Endothelial cell of umbilical vein (primary cell): Measurements from ENCODE around the gene CSF2. TPM values are rescaled to one million over a fixed set of nuclear protein-coding genes. Genes with fewer than 3 reads are reported as not detected.

Experiments used
- BruUV-seq: library from RNA; stranded (reverse); fragments of 400-500 nt; replicated peaks from 2 replicates; lab custom pipeline; 2021; lab: Mats Ljungman, UMichigan
- CTCF ChIA-PET: fragments of 300-600, 350-600 bp; sonication (Branson Sonifier 250); formaldehyde crosslinking; loops from one replicate; lab custom pipeline; 2021; ENCODE audit warnings: antibody characterized with exemption, inconsistent platforms; lab: Charles Lee
- POLR2A ChIA-PET: fragments of 300-600, 350-600 bp; sonication (Branson Sonifier 250); formaldehyde crosslinking; loops from one replicate; lab custom pipeline; 2021; ENCODE audit warnings: antibody characterized with exemption, inconsistent platforms; lab: Charles Lee
- DNase-seq: peaks from one replicate; pipeline ENCODE4 v3.0.0-alpha.2; 2011; ENCODE audit warnings: low read depth, low spot score
- FAIRE-seq: peaks from 2 replicates; lab custom pipeline; 2011; peaks lifted over from hg19 to GRCh38; lab: Jason Lieb, UNC
- H2AFZ ChIP-seq: 2 replicates; pipeline ENCODE4 v1.6.0; 2012; ENCODE audit warnings: low read depth, low read length, control low read depth, inconsistent platforms
- H3K27ac ChIP-seq: 2 replicates; pipeline ENCODE4 v1.5.1; 2011; ENCODE audit warnings: low read depth, mild to moderate bottlenecking, control low read depth, low read length, moderate library complexity; ENCODE audit not compliant: insufficient read depth
- H3K27me3 ChIP-seq, 2 experiments: 2 replicates each; pipeline versions ENCODE4 v1.6.0 to v1.6.1; 2011; ENCODE audit warnings: low read length in 2 of 2, mixed read lengths in 1 of 2; ENCODE audit not compliant: control insufficient read depth in 2 of 2, insufficient read depth in 2 of 2
- H3K36me3 ChIP-seq, 2 experiments: 2 replicates in 1 of 2; 3 replicates in 1 of 2; pipeline ENCODE4 v1.5.1; 2011; ENCODE audit warnings: low read length in 2 of 2, mild to moderate bottlenecking in 1 of 2, moderate library complexity in 1 of 2; ENCODE audit not compliant: control insufficient read depth in 2 of 2, insufficient read depth in 2 of 2; ENCODE audit errors: extremely low read depth in 1 of 2
- H3K4me1 ChIP-seq: 3 replicates; pipeline ENCODE4 v1.5.1; 2011; ENCODE audit warnings: mild to moderate bottlenecking, low read length; ENCODE audit not compliant: control insufficient read depth, insufficient read depth; ENCODE audit errors: extremely low read depth
- H3K4me2 ChIP-seq: 2 replicates; pipeline ENCODE4 v1.6.1; 2011; ENCODE audit warnings: low read length, control low read depth, mixed read lengths; ENCODE audit not compliant: insufficient read depth
- H3K4me3 ChIP-seq, 3 experiments: fragments of 200-600 bp in 1 of 3; sonication (generic), shearing (Covaris generic) in 1 of 3; replicated peaks in 1 of 3; 2 replicates each; pipeline ENCODE4 v1.5.1; 2011 to 2016; ENCODE audit warnings: control low read depth in 3 of 3, low read length in 3 of 3, mild to moderate bottlenecking in 2 of 3, inconsistent platforms in 1 of 3, low read depth in 1 of 3, moderate library complexity in 1 of 3; ENCODE audit not compliant: insufficient read depth in 1 of 3
- H3K79me2 ChIP-seq: 2 replicates; pipeline ENCODE4 v1.6.0; 2012; ENCODE audit warnings: low read length, inconsistent platforms; ENCODE audit not compliant: control insufficient read depth, insufficient read depth
- H3K9ac ChIP-seq: replicated peaks from 2 replicates; pipeline ENCODE3; 2011; ENCODE audit warnings: low read length, control low read depth; ENCODE audit not compliant: insufficient read depth; ENCODE audit errors: extremely low read depth
- H3K9me1 ChIP-seq: replicated peaks from 3 replicates; pipeline ENCODE4 v1.6.0; 2011; ENCODE audit warnings: mild to moderate bottlenecking, low read length; ENCODE audit not compliant: control insufficient read depth, insufficient read depth; ENCODE audit errors: extremely low read depth
- H3K9me3 ChIP-seq: replicated peaks from 2 replicates; pipeline ENCODE4 v1.5.1; 2012; ENCODE audit warnings: low read length, inconsistent platforms; ENCODE audit not compliant: control insufficient read depth, insufficient read depth
- H4K20me1 ChIP-seq: replicated peaks from 2 replicates; pipeline ENCODE3; 2011; ENCODE audit warnings: mild to moderate bottlenecking, low read length; ENCODE audit not compliant: control insufficient read depth, insufficient read depth; ENCODE audit errors: extremely low read depth
- EZH2 ChIP-seq: IDR thresholded peaks from 2 replicates; pipeline ENCODE4 v1.6.1; 2012; ENCODE audit warnings: borderline replicate concordance, low read depth, mild to moderate bottlenecking, moderate library complexity, low read length, inconsistent platforms; ENCODE audit not compliant: severe bottlenecking
- FOS ChIP-seq: IDR thresholded peaks from 2 replicates; pipeline ENCODE4 v1.6.1; 2011; ENCODE audit warnings: mild to moderate bottlenecking, low read length, moderate library complexity, borderline replicate concordance; ENCODE audit not compliant: insufficient read depth
- GATA2 ChIP-seq: IDR thresholded peaks from 2 replicates; pipeline ENCODE4 v1.7.0; 2011; ENCODE audit warnings: low read depth, mild to moderate bottlenecking, moderate library complexity, mixed read lengths, low read length; ENCODE audit not compliant: insufficient read length, insufficient read depth
- JUN ChIP-seq: IDR thresholded peaks from 2 replicates; pipeline ENCODE4 v1.6.1; 2011; ENCODE audit warnings: borderline replicate concordance, low read depth; ENCODE audit not compliant: insufficient read length, insufficient read depth
- MYC ChIP-seq: IDR thresholded peaks from one replicate; pipeline ENCODE4 v1.6.1; 2011; ENCODE audit warnings: mild to moderate bottlenecking, low read depth, low read length
- POLR2A ChIP-seq: IDR thresholded peaks from 2 replicates; pipeline ENCODE4 v1.6.1; 2012; ENCODE audit warnings: low read depth, mild to moderate bottlenecking, control low read depth, low read length
- POLR2AphosphoS5 ChIP-seq: IDR thresholded peaks from 2 replicates; pipeline ENCODE4 v1.6.1; 2012; ENCODE audit warnings: low read depth, mild to moderate bottlenecking, control low read depth, low read length, moderate library complexity; ENCODE audit not compliant: insufficient read depth
- dilution Hi-C: fragments of 300-500 bp; cut with MboI; formaldehyde crosslinking; loops from one replicate; pipeline ENCODE4 v1.15.0; 2019; ENCODE audit warnings: low sequenced_read_pairs; ENCODE audit not compliant: extremely low pct_ligation_motif_present
- intact Hi-C: fragments of 100-400 bp; cut with micrococcal nuclease; formaldehyde crosslinking; loops from one replicate; pipeline ENCODE4 v1.10.0; 2022
- polyA plus RNA-seq, 4 experiments: library from polyadenylated mRNA; depleted of rRNA in 3 of 4; stranded (reverse) in 3 of 4; unstranded in 1 of 4; fragments of >200 nt; gene quantifications; 2 replicates each; pipeline versions ENCODE4 v1.2.1 to v1.2.3, GENCODE V29; 2011 to 2012; ENCODE audit warnings: missing spikeins in 1 of 4
- total RNA-seq: library from RNA; stranded (reverse); gene quantifications from 2 replicates; pipeline ENCODE4 v1.2.3, GENCODE V29; 2021
- TF ChIP-seq, protein P1 (sequence below): IDR thresholded peaks from 2 replicates; pipeline ENCODE4 v1.6.1; 2011; ENCODE audit not compliant: insufficient read depth, insufficient read length
- TF ChIP-seq, protein P2 (sequence below), 2 donors: IDR thresholded peaks; 1 replicate in 1 of 2; 2 replicates in 1 of 2; pipeline ENCODE4 v1.5.1; 2011; ENCODE audit warnings: low read length in 2 of 2, mild to moderate bottlenecking in 2 of 2, moderate library complexity in 2 of 2, control low read depth in 1 of 2, inconsistent platforms in 1 of 2, low read depth in 1 of 2; ENCODE audit not compliant: insufficient read depth in 1 of 2; ENCODE audit errors: extremely low read depth in 1 of 2

The CSF2 gene
- total and polyA plus RNA-seq, 2 donors (not counting 3 experiments of a cell fraction or from before 2014, with no cell fraction given): not detected

DNA sequence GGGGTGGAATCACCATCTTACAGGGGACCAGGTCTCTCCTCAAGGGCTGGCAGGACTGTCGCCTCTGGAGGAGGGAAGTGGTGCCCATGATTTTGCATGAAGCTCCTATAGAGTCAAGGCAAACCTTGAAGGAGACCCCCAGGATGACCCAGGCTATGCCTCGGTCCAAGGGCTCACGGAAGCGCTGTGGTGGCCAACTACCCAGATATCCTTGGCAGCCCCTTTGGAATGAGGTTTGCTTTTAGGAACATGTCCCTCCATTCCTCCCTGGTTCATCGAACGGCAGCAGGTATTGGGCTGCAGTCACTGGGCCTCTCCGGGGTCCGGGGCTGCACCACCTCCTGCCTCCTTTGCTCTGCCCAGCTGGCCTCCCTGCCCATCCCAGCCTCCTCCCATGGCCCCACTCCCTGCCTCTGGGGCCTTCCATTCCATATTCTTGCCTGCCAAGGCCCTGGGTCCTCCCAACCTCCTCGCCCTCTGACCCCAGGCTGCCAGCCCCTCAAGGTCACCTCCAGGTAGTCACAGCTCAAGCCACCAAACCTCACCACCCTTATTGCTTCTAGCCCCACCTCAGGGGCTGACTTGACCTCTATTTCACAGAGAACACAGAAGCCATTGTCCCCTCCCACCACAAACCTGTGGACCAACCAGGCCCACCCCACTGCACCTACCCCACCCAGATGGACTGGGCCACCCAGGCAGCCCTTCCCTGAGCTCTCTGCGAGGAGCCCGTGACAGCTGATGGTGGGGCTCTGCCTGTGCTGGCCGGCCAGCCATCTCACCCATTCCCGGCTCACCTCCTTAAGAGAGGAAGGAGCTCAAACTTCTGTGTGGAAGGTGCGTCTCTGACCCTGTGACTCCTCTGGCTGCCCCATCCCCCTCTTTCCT lies 16.7 kb upstream of the CSF2 start:
- POLR2A ChIA-PET: no interaction called here
- no peak for FAIRE-seq
- Histone ChIP-seq H2AFZ (no peak overlapping the region), H3K36me3 (no peaks in the 10 kb centered on the region), H3K4me3 (no peak overlapping the region), H4K20me1 (no peaks in the 10 kb centered on the region), H3K9me3 (no peaks in the 10 kb centered on the region), H3K9me1 (no peaks in the 10 kb centered on the region), H3K27me3 (peaks cover 0 to 1% of the 10 kb centered on the region in 2 experiments), H3K9ac (no peak overlapping the region), H3K79me2 (no peaks in the 10 kb centered on the region), H3K4me1 (no peaks in the 10 kb centered on the region), H3K4me2 (no peak overlapping the region), H3K27ac (no peak overlapping the region)
- TF ChIP-seq, protein P1, sequence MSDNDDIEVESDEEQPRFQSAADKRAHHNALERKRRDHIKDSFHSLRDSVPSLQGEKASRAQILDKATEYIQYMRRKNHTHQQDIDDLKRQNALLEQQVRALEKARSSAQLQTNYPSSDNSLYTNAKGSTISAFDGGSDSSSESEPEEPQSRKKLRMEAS: no peak
- no peak for TF ChIP-seq POLR2AphosphoS5
- TF ChIP-seq GATA2: no peak
- no peak for TF ChIP-seq JUN
- no peak for TF ChIP-seq EZH2
- TF ChIP-seq FOS: no peak
- no peak for TF ChIP-seq POLR2A
- TF ChIP-seq, protein P2, sequence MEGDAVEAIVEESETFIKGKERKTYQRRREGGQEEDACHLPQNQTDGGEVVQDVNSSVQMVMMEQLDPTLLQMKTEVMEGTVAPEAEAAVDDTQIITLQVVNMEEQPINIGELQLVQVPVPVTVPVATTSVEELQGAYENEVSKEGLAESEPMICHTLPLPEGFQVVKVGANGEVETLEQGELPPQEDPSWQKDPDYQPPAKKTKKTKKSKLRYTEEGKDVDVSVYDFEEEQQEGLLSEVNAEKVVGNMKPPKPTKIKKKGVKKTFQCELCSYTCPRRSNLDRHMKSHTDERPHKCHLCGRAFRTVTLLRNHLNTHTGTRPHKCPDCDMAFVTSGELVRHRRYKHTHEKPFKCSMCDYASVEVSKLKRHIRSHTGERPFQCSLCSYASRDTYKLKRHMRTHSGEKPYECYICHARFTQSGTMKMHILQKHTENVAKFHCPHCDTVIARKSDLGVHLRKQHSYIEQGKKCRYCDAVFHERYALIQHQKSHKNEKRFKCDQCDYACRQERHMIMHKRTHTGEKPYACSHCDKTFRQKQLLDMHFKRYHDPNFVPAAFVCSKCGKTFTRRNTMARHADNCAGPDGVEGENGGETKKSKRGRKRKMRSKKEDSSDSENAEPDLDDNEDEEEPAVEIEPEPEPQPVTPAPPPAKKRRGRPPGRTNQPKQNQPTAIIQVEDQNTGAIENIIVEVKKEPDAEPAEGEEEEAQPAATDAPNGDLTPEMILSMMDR (IDR thresholded peaks at IDR 0.05; ENCODE audit: extremely low read depth in 1 of 2, insufficient read depth in 1 of 2, low read depth in 1 of 2, low read length in 2 of 2): no peak
- no peak for TF ChIP-seq MYC
- BruUV-seq: no TSS peak
- dilution Hi-C loops: no loop called here
- no peak for DNase-seq
- intact Hi-C loops: no loop called here
- CTCF ChIA-PET: interaction anchor here (0.9 to 1.1 kb wide), 2 partner anchors 9 to 468 kb away, joined by 4 to 5 read pairs; no protein-coding TSS in a partner anchor
